ENCODE data around the gene MAGI1.

MAGI1 gene

GRCh38 chr3:65836047-65836446, 202.7 kb downstream of the MAGI1 start:
- Histone ChIP-seq H3K4me3 (ENCODE audit: low read length) (no peak overlapping the region), H3K27me3 (ENCODE audit: control insufficient read depth, insufficient read depth, low read length) (no peaks in the 10 kb centered on the region), H3K4me1 (ENCODE audit: control insufficient read depth, insufficient read depth, low read length) (no peaks in the 10 kb centered on the region), H3K9ac (ENCODE audit: low read length) (no peak overlapping the region), H3K36me3 (ENCODE audit: control insufficient read depth, insufficient read depth, low read length) (no peaks in the 10 kb centered on the region), H3K27ac (ENCODE audit: low read depth, low read length) (no peak overlapping the region)

DNA sequence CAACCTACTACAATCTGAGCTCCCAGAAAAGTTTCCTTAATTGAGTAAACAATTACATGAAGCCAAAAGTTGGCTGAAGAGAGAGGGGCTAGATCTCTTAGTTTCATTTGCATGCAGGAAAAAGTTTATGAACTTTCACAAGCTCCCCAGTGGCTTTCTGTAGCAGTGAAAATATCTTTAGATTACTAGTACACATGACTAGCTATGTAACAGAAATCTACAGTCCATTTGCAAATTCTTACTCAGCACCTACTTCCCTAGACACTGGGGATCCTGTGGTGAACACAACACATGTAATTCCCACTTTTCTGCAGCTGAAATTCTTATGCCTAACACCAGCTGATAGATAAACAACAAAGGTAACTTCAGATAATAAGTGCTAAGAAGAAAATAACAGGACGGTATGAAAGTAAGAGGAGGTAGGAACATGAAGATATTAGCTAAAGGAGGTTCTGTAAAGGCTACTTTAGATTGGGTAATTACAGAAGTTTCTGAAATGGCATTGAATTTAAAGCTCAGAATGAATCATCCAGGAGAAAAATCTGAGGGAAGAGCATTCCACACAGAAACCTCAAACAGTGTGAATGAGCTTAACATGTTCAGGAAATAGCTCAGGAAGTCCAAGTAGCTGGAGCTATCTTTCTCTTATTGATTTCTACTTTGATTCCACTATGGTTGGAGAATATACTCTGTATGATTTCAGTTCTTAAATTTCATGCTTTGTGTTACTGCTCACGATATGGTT, 204.8 kb downstream of the MAGI1 start:
- Histone ChIP-seq H3K4me3 (ENCODE audit: low read length) (no peak overlapping the region), H3K4me1 (ENCODE audit: control insufficient read depth, insufficient read depth, low read length) (no peaks in the 10 kb centered on the region), H3K27me3 (ENCODE audit: control insufficient read depth, insufficient read depth, low read length) (no peaks in the 10 kb centered on the region), H3K27ac (ENCODE audit: low read depth, low read length) (no peak overlapping the region), H3K36me3 (ENCODE audit: control insufficient read depth, insufficient read depth, low read length) (no peaks in the 10 kb centered on the region), H3K9ac (ENCODE audit: low read length) (no peak overlapping the region)

- Histone ChIP-seq H3K4me1 (ENCODE audit: control insufficient read depth, insufficient read depth, low read length) (no peaks in the 10 kb centered on the region), H3K27me3 (ENCODE audit: control insufficient read depth, insufficient read depth, low read length) (no peaks in the 10 kb centered on the region), H3K4me3 (ENCODE audit: low read length) (no peak overlapping the region), H3K27ac (ENCODE audit: low read depth, low read length) (no peak overlapping the region), H3K9ac (ENCODE audit: low read length) (no peak overlapping the region), H3K36me3 (ENCODE audit: control insufficient read depth, insufficient read depth, low read length) (no peaks in the 10 kb centered on the region)
Measured at GRCh38 chr3:65831733-65832425, 206.8 kb downstream of the MAGI1 start.

GRCh38 chr3:65830948-65831732, 207.6 kb downstream of the MAGI1 start:
- no peak overlapping the region for H3K9ac ChIP-seq (ENCODE audit: low read length)
- H3K4me1 ChIP-seq (ENCODE audit: control insufficient read depth, insufficient read depth, low read length): no peaks in the 10 kb centered on the region
- H3K4me3 ChIP-seq (ENCODE audit: low read length): no peak overlapping the region
- H3K27ac ChIP-seq (ENCODE audit: low read depth, low read length): no peak overlapping the region
- no peaks in the 10 kb centered on the region for H3K36me3 ChIP-seq (ENCODE audit: control insufficient read depth, insufficient read depth, low read length)
- no peaks in the 10 kb centered on the region for H3K27me3 ChIP-seq (ENCODE audit: control insufficient read depth, insufficient read depth, low read length)

DNA sequence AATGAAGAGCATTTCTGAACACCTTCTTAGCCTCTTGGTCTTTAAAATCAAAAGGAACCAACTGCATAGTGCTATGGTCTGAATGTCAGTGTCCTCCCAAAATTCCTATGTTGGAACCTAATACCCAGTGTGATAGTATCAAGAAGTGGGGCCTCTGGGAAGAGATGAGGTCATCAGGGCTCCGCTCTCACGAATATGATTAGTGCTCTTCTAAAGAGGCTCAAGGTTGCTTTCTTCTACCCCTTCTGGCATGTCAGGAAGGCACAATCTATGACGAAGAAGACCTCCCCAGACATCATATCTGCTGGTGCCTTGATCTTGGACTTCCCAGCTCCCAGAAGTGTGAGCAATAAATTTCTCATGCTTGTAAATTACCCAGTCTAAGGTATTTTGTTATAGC, 209.5 kb downstream of the MAGI1 start:
- no peak overlapping the region for H3K27ac ChIP-seq (ENCODE audit: low read depth, low read length)
- no peak overlapping the region for H3K9ac ChIP-seq (ENCODE audit: low read length)
- no peak overlapping the region for H3K4me3 ChIP-seq (ENCODE audit: low read length)
- no peaks in the 10 kb centered on the region for H3K36me3 ChIP-seq (ENCODE audit: control insufficient read depth, insufficient read depth, low read length)
- H3K27me3 ChIP-seq (ENCODE audit: control insufficient read depth, insufficient read depth, low read length): no peaks in the 10 kb centered on the region
- no peaks in the 10 kb centered on the region for H3K4me1 ChIP-seq (ENCODE audit: control insufficient read depth, insufficient read depth, low read length)

GRCh38 chr3:65828706-65829105, 210.0 kb downstream of the MAGI1 start:
- Histone ChIP-seq H3K27me3 (ENCODE audit: control insufficient read depth, insufficient read depth, low read length) (no peaks in the 10 kb centered on the region), H3K4me1 (ENCODE audit: control insufficient read depth, insufficient read depth, low read length) (no peaks in the 10 kb centered on the region), H3K27ac (ENCODE audit: low read depth, low read length) (no peak overlapping the region), H3K9ac (ENCODE audit: low read length) (no peak overlapping the region), H3K4me3 (ENCODE audit: low read length) (no peak overlapping the region), H3K36me3 (ENCODE audit: control insufficient read depth, insufficient read depth, low read length) (no peaks in the 10 kb centered on the region)

DNA sequence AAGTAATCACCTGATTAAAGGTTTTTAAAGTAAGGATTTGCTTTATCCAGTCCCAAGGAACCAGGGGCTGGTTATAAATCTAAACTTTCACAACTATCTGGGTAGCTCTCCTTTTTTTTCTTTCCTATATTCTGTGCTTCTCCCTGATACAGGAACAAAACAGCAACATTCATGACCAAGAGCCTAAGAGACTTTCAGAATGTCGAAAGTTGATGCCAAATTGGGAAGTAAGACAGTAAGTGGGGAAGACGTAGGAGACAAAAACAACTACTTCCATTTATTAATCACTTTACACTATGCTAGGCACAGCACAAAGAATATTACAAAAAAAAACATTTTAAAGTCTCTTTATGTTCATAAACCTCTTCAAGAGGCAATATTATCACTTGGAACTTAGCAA, 211.6 kb downstream of the MAGI1 start:
- no peaks in the 10 kb centered on the region for H3K27me3 ChIP-seq (ENCODE audit: control insufficient read depth, insufficient read depth, low read length)
- H3K4me3 ChIP-seq (ENCODE audit: low read length): no peak overlapping the region
- H3K27ac ChIP-seq (ENCODE audit: low read depth, low read length): no peak overlapping the region
- no peak overlapping the region for H3K9ac ChIP-seq (ENCODE audit: low read length)
- H3K4me1 ChIP-seq (ENCODE audit: control insufficient read depth, insufficient read depth, low read length): no peaks in the 10 kb centered on the region
- H3K36me3 ChIP-seq (ENCODE audit: control insufficient read depth, insufficient read depth, low read length): no peaks in the 10 kb centered on the region

DNA sequence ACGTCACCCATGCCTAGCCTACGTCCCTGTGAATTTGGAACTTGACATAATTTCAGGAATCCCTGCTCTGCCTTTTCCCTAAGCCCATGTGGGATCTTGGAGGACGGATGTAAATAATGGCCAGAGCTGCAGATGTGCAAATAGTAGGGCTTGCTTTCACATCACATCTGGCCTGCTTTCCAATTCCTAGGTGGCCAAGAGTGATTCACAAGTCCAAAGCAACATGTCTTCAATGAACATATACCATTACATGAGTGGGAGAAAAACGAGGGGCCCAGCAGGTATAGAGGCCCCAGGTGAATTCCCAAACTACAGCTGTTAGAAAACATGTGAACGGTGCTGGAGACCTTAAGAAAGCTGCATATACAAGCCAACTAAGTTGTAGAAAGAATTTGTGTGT, 214.6 kb downstream of the MAGI1 start:
- Histone ChIP-seq H3K4me3 (ENCODE audit: low read length) (no peak overlapping the region), H3K27me3 (ENCODE audit: control insufficient read depth, insufficient read depth, low read length) (no peaks in the 10 kb centered on the region), H3K4me1 (ENCODE audit: control insufficient read depth, insufficient read depth, low read length) (no peaks in the 10 kb centered on the region), H3K9ac (ENCODE audit: low read length) (no peak overlapping the region), H3K36me3 (ENCODE audit: control insufficient read depth, insufficient read depth, low read length) (no peaks in the 10 kb centered on the region), H3K27ac (ENCODE audit: low read depth, low read length) (no peak overlapping the region)

DNA sequence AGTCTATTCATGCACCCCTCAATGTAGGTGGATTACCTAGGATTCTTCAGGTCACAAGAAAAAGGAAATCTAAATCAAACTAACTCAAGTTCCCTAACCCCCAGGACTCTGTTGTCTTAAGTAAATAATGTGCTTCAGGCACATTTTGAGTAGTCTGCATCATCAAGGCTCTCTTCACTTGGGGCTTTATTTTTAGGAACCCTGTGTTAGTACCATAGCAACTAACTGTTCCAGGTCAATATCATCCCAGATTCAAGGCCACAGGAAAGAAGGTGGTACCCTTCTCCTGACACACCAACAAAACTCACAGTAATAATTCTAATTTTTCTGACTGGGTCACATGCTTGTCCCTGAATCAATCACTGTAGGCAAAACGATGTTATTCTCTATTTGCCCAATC, 218.1 kb downstream of the MAGI1 start:
- no peaks in the 10 kb centered on the region for H3K4me1 ChIP-seq (ENCODE audit: control insufficient read depth, insufficient read depth, low read length)
- no peak overlapping the region for H3K27ac ChIP-seq (ENCODE audit: low read depth, low read length)
- no peak overlapping the region for H3K9ac ChIP-seq (ENCODE audit: low read length)
- H3K36me3 ChIP-seq (ENCODE audit: control insufficient read depth, insufficient read depth, low read length): no peaks in the 10 kb centered on the region
- H3K4me3 ChIP-seq (ENCODE audit: low read length): no peak overlapping the region
- H3K27me3 ChIP-seq (ENCODE audit: control insufficient read depth, insufficient read depth, low read length): no peaks in the 10 kb centered on the region

- Histone ChIP-seq H3K27me3 (ENCODE audit: control insufficient read depth, insufficient read depth, low read length) (no peaks in the 10 kb centered on the region), H3K27ac (ENCODE audit: low read depth, low read length) (no peak overlapping the region), H3K36me3 (ENCODE audit: control insufficient read depth, insufficient read depth, low read length) (no peaks in the 10 kb centered on the region), H3K4me3 (ENCODE audit: low read length) (no peak overlapping the region), H3K9ac (ENCODE audit: low read length) (no peak overlapping the region), H3K4me1 (ENCODE audit: control insufficient read depth, insufficient read depth, low read length) (no peaks in the 10 kb centered on the region)
Measured at GRCh38 chr3:65819896-65820295, 218.8 kb downstream of the MAGI1 start.

GRCh38 chr3:65817553-65818126, 221.1 kb downstream of the MAGI1 start:
- no peaks in the 10 kb centered on the region for H3K4me1 ChIP-seq (ENCODE audit: control insufficient read depth, insufficient read depth, low read length)
- no peak overlapping the region for H3K9ac ChIP-seq (ENCODE audit: low read length)
- H3K27ac ChIP-seq (ENCODE audit: low read depth, low read length): no peak overlapping the region
- no peak overlapping the region for H3K4me3 ChIP-seq (ENCODE audit: low read length)
- H3K36me3 ChIP-seq (ENCODE audit: control insufficient read depth, insufficient read depth, low read length): no peaks in the 10 kb centered on the region
- no peaks in the 10 kb centered on the region for H3K27me3 ChIP-seq (ENCODE audit: control insufficient read depth, insufficient read depth, low read length)

GRCh38 chr3:65816208-65816607, 222.5 kb downstream of the MAGI1 start:
- Histone ChIP-seq H3K27ac (ENCODE audit: low read depth, low read length) (no peak overlapping the region), H3K9ac (ENCODE audit: low read length) (no peak overlapping the region), H3K27me3 (ENCODE audit: control insufficient read depth, insufficient read depth, low read length) (no peaks in the 10 kb centered on the region), H3K36me3 (ENCODE audit: control insufficient read depth, insufficient read depth, low read length) (no peaks in the 10 kb centered on the region), H3K4me1 (ENCODE audit: control insufficient read depth, insufficient read depth, low read length) (no peaks in the 10 kb centered on the region), H3K4me3 (ENCODE audit: low read length) (no peak overlapping the region)
